ENCODE data around the gene CAPG.
"Not testable (repeated sequence)": the region's sequence is repeated elsewhere in the genome, so short reads cannot be mapped to it uniquely, and the experiment has no call there.

The CAPG gene

GRCh38 chr2:85409845-85410583 is at the start of gene CAPG:
Gene CAPG (minus strand): TSS chr2:85410366. CDS start chr2:85402145, 8,221 bp downstream.
- peak; percentile 27 for DNase-seq (ENCODE audit: low read depth in 2 of 2)

GRCh38 chr2:85459771-85460170 is 49.6 kb upstream of the CAPG start:
- DNase-seq (ENCODE audit: low read depth in 2 of 2), result no peak

- DNase-seq (ENCODE audit: low read depth in 2 of 2), result no peak
These were observed 48.7 kb upstream of the CAPG start for GRCh38 chr2:85458601-85459563.

GRCh38 chr2:85457877-85458316 is 47.7 kb upstream of the CAPG start:
- no peak for DNase-seq (ENCODE audit: low read depth in 2 of 2)

- DNase-seq (ENCODE audit: low read depth in 2 of 2), result no peak
These were observed 46.9 kb upstream of the CAPG start for GRCh38 chr2:85457043-85457442.

GRCh38 chr2:85455552-85456090 is 45.5 kb upstream of the CAPG start:
- DNase-seq (ENCODE audit: low read depth in 2 of 2), result no peak

GRCh38 chr2:85453571-85453970 is 43.4 kb upstream of the CAPG start:
- DNase-seq (ENCODE audit: low read depth in 2 of 2), result no peak

GRCh38 chr2:85452237-85452636 is 42.1 kb upstream of the CAPG start:
- no peak for DNase-seq (ENCODE audit: low read depth in 2 of 2)

- no peak for DNase-seq (ENCODE audit: low read depth in 2 of 2)
These were observed 39.0 kb upstream of the CAPG start for GRCh38 chr2:85449214-85449588.

- no peak for DNase-seq (ENCODE audit: low read depth in 2 of 2)
These were observed 38.5 kb upstream of the CAPG start for GRCh38 chr2:85448461-85449213.

GRCh38 chr2:85447222-85447585 is 37.0 kb upstream of the CAPG start:
- no peak for DNase-seq (ENCODE audit: low read depth in 2 of 2)

GRCh38 chr2:85446296-85447221 is 36.4 kb upstream of the CAPG start:
- DNase-seq (ENCODE audit: low read depth in 2 of 2), result no peak

- DNase-seq (ENCODE audit: low read depth in 2 of 2), result no peak
These were observed 35.4 kb upstream of the CAPG start for GRCh38 chr2:85445316-85446295.

GRCh38 chr2:85444629-85445172 is 34.5 kb upstream of the CAPG start:
- DNase-seq (ENCODE audit: low read depth in 2 of 2), result no peak

- DNase-seq (ENCODE audit: low read depth in 2 of 2), result no peak
These were observed 31.7 kb upstream of the CAPG start for GRCh38 chr2:85441864-85442263.

- no peak for DNase-seq (ENCODE audit: low read depth in 2 of 2)
These were observed 30.6 kb upstream of the CAPG start for GRCh38 chr2:85440729-85441128.

- DNase-seq (ENCODE audit: low read depth in 2 of 2), result no peak
These were observed 29.8 kb upstream of the CAPG start for GRCh38 chr2:85439986-85440385.

GRCh38 chr2:85439569-85439968 is 29.4 kb upstream of the CAPG start:
- not testable (repeated sequence) for DNase-seq (ENCODE audit: low read depth in 2 of 2)

- no peak for DNase-seq (ENCODE audit: low read depth in 2 of 2)
These were observed 28.9 kb upstream of the CAPG start for GRCh38 chr2:85439025-85439472.
